ENCODE results near the gene OSGIN1.
"Not testable (repeated sequence)": the region's sequence is repeated elsewhere in the genome, so short reads cannot be mapped to it uniquely, and the experiment has no call there.

OSGIN1 gene

DNA sequence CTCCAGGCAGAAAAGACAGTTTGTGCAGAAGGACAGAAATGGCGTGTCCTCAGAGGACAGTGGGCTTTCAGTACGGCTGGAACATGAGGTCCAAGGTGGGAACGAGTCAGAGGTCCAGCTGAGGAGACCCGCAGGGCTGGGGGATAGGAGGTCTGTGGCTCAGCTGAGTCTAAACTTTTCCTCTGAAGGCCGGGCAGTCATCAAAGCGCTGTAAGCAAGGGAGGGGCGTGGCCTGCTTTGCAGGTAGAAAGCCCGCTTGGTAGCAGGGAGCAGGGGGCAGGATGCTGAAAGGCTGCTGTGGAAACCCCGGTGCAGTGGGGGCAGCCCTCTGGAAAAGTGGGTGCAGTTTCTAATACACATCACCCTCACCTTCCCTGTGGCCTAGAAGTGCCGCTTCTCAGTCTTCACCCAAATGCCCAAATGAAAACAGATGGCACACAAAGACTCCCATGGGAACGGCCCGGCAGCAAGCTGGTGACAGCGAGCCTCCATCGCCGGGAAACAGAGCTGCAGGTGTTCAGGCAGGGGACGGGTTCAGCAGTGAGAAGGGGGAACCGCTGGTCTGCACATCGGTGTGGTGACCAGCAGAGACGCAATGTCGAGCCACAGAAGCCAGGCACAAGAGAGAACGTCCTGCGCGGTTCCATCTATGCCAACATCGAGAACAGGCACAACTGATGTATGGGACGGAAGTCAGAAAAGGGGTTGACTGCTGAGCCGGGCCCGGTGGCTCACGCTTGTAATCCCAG is 12.2 kb upstream of the OSGIN1 start:
- no peak for DNase-seq (ENCODE audit: extremely low spot score)
- POLR2A ChIA-PET = no interaction called here
- no peak for TF ChIP-seq CTCF (IDR thresholded peaks at IDR 0.05; ENCODE audit: control extremely low read depth, extremely low read depth, low read depth, missing control alignments)
- CTCF ChIA-PET = no interaction called here

DNA sequence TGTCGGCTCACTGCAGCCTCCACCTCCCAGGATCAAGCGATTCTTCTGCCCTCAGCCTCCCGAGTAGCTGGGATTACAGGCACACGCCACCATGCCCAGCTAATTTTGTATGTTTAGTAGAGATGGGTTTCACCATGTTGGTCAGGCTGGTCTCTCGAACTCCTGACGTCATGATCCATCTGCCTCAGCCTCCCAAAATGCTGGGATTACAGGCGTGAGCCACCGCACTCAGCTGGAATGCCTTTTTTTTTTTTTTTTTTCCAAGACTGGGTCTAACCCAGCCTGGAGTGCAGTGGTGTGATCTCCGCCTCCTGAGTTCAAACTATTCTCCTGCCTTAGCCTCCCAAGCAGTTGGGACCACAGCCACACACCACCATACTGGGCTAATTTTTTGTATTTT is 11.5 kb upstream of the OSGIN1 start:
- DNase-seq (ENCODE audit: extremely low spot score); CTCF ChIA-PET; POLR2A ChIA-PET: not testable (repeated sequence)

DNA sequence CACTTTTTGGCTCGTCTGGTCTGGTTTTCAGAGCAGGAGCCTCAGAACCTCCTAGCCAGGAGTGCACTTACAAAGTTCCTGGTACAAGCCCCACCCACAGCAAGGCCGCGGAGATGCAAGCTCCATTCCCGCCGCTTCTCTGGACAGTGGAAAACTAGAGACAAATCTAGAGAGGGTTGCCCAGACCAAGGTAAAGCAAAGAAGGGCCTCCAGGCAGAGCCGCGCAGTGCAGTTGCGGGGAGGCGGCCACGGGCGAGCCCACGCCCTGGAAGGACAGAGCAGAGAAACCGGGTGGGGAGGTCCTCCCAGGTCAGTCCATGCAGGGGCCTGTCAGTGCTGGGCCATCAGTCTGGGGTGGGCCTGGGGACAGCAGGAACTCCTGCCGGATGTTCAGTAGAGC is 11.0 kb upstream of the OSGIN1 start:
- no peak for TF ChIP-seq CTCF (IDR thresholded peaks at IDR 0.05; ENCODE audit: control extremely low read depth, extremely low read depth, low read depth, missing control alignments)
- CTCF ChIA-PET = no interaction called here
- DNase-seq (ENCODE audit: extremely low spot score) = no peak
- POLR2A ChIA-PET = no interaction called here

- ChIA-PET POLR2A (no interaction called here), CTCF (no interaction called here)
- DNase-seq (ENCODE audit: extremely low spot score) = no peak
- no peak for TF ChIP-seq CTCF (IDR thresholded peaks at IDR 0.05; ENCODE audit: control extremely low read depth, extremely low read depth, low read depth, missing control alignments)
Observed at GRCh38 chr16:83942815-83943515, 10.1 kb upstream of the OSGIN1 start.

GRCh38 chr16:83943516-83944050 is 9.5 kb upstream of the OSGIN1 start:
- CTCF ChIA-PET = interaction anchor here (0.7 to 2.1 kb wide), 3 partner anchors 12 to 14 kb away, joined by 3 to 11 read pairs (median 5); no protein-coding TSS in a partner anchor

GRCh38 chr16:83945587-83945986 is 7.5 kb upstream of the OSGIN1 start:
- no peak for DNase-seq (ENCODE audit: extremely low spot score)
- ChIA-PET CTCF (interaction anchor here (2.1 kb wide), 1 partner anchor 11 kb away, joined by 11 read pairs; no protein-coding TSS in a partner anchor), POLR2A (no interaction called here)
- TF ChIP-seq CTCF (IDR thresholded peaks at IDR 0.05; ENCODE audit: control extremely low read depth, extremely low read depth, low read depth, missing control alignments) = no peak

More at GRCh38 chr16:83943516-83944050, 9.5 kb upstream of the OSGIN1 start:
- POLR2A ChIA-PET = no interaction called here
- no peak for DNase-seq (ENCODE audit: extremely low spot score)
- TF ChIP-seq CTCF (IDR thresholded peaks at IDR 0.05; ENCODE audit: control extremely low read depth, extremely low read depth, low read depth, missing control alignments) = no peak

All from GM10248 (cell line).